ENCODE results near the gene SERPINF2.

DNA sequence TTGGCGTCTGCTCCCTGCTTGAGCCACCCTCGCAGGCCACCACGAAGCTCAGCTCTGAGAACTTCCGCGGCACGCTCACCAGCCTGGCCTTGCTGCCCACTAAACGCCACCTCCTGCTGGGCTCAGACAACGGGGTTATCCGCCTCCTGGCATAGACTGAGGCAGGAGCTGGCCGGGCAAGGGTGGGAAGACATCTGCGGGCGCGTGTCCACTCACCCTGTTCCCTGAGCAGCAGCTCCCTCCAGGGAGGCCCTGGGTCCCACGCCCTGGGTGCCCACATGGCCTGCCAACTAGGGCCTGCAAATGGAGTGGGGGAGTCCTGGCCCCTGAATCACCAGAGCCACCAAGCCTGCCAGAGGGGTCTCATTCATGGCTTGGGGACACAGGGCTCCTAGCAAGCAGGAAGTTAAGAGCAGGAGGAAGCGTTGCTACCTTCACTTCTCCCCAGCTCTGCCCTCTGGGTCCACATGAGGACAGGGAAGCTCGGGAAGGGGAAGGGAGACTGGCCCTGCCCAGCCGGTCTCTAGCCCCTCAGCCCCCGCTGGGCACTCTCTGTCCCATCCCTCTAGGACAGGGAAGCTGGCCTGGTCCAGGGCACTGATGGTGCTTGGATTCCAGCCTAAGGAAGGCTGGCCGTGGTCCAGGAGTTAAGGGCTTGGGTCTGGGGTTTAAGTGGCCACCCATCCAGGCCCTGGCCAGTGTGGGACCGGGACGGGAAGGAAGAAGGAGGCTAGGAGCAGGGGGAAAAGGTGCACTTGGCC, 5.0 kb upstream of the SERPINF2 start:
- no peak for TF ChIP-seq CTCF (IDR thresholded peaks at IDR 0.05; ENCODE audit: low read length)
- no peak for TF ChIP-seq EZH2 (IDR thresholded peaks at IDR 0.05; ENCODE audit: borderline replicate concordance, low read length)
